ENCODE measurements around the gene PSME4.

Gene PSME4

DNA sequence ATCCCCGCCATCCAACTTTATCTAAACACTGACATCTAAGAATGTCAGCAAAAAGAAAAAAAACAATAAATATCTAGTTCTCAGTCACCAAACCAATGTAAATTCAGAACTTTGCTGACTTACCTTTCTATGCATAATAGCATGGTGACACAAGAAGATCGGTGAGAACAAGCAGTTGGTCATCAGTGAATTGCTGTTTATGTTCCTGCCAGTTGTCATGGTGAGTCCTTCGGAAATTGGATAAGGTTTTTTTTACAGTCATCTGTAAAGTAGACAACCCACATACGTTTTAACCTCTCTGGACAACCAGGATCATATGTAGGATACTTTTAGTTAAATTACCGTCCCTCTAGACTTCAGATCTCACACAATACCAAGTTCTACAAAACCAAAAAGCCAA lies 104.8 kb downstream of the PSME4 start:
- CTCF ChIA-PET, result no interaction called here
- TF ChIP-seq TARDBP (IDR thresholded peaks at IDR 0.05) (no peak), ZNF384 (IDR thresholded peaks at IDR 0.05) (no peak), PKNOX1 (IDR thresholded peaks at IDR 0.05) (no peak), BHLHE40 (IDR thresholded peaks at IDR 0.05; ENCODE audit: borderline replicate concordance) (no peak), FOXM1 (IDR thresholded peaks at IDR 0.05; ENCODE audit: borderline replicate concordance) (no peak), SP1 (IDR thresholded peaks at IDR 0.05) (no peak), LEF1 (IDR thresholded peaks at IDR 0.05; ENCODE audit: borderline replicate concordance) (no peak), FOXA1 (IDR thresholded peaks at IDR 0.05) (no peak), CTBP1 (IDR thresholded peaks at IDR 0.05; ENCODE audit: borderline replicate concordance) (no peak), ELF4 (IDR thresholded peaks at IDR 0.05) (no peak), ARNT (IDR thresholded peaks at IDR 0.05) (no peak)

DNA sequence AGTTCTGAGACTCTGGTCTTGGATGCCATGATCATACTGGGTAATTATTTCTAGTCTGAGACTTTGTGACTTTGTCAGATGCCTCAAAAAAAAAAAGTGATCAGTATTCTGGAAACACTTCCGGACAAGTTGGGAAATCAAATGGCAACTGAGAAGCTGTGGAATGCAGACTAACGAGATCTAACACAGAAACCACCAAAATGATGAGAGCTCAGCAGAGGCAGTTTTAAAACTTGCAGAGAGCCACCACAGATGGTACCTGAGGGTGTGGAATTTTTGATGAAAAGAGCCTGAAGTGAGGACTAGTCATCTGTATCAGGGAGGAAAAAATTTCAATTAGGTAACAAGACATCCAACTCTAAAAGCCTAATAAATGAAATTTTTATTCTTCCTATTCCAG lies 105.5 kb downstream of the PSME4 start:
- DNase-seq (ENCODE audit: extremely low spot score), result no peak
- TF ChIP-seq HDGF (IDR thresholded peaks at IDR 0.05; ENCODE audit: borderline replicate concordance), result no peak
- TF ChIP-seq BHLHE40 (IDR thresholded peaks at IDR 0.05; ENCODE audit: borderline replicate concordance), result no peak
- no peak for TF ChIP-seq SUZ12 (IDR thresholded peaks at IDR 0.05)
- TF ChIP-seq ELF4 (IDR thresholded peaks at IDR 0.05), result no peak
- TF ChIP-seq FOXA1 (IDR thresholded peaks at IDR 0.05), result no peak
- TF ChIP-seq ZNF384 (IDR thresholded peaks at IDR 0.05), result no peak
- TF ChIP-seq LEF1 (IDR thresholded peaks at IDR 0.05; ENCODE audit: borderline replicate concordance), result no peak
- TF ChIP-seq L3MBTL2 (conservative IDR thresholded peaks at IDR 0.05), result no peak
- TF ChIP-seq FOXK2 (IDR thresholded peaks at IDR 0.05), result no peak
- TF ChIP-seq NFRKB (IDR thresholded peaks at IDR 0.05), result no peak
- TF ChIP-seq FOXM1 (IDR thresholded peaks at IDR 0.05; ENCODE audit: borderline replicate concordance), result no peak
- TF ChIP-seq SP1 (IDR thresholded peaks at IDR 0.05), result no peak
- no peak for TF ChIP-seq TARDBP (IDR thresholded peaks at IDR 0.05)
- no peak for TF ChIP-seq PKNOX1 (IDR thresholded peaks at IDR 0.05)
- no peak for TF ChIP-seq CTBP1 (IDR thresholded peaks at IDR 0.05; ENCODE audit: borderline replicate concordance)
- no peak for TF ChIP-seq ARNT (IDR thresholded peaks at IDR 0.05)
- POLR2A ChIA-PET, result no interaction called here
- CTCF ChIA-PET, result no interaction called here

More for the DNA sequence above, 104.8 kb downstream of the PSME4 start:
- no peak for DNase-seq (ENCODE audit: extremely low spot score)
- POLR2A ChIA-PET, result no interaction called here

- TF ChIP-seq L3MBTL2 (conservative IDR thresholded peaks at IDR 0.05) (no peak), ZNF384 (IDR thresholded peaks at IDR 0.05) (no peak), FOXK2 (IDR thresholded peaks at IDR 0.05) (no peak), BHLHE40 (IDR thresholded peaks at IDR 0.05; ENCODE audit: borderline replicate concordance) (no peak), PKNOX1 (IDR thresholded peaks at IDR 0.05) (no peak), SUZ12 (IDR thresholded peaks at IDR 0.05) (no peak)
- DNase-seq (ENCODE audit: extremely low spot score), result no peak
- ChIA-PET CTCF (no interaction called here), POLR2A (no interaction called here)
Measured at GRCh38 chr2:53863538-53864227, 107.1 kb downstream of the PSME4 start.

DNA sequence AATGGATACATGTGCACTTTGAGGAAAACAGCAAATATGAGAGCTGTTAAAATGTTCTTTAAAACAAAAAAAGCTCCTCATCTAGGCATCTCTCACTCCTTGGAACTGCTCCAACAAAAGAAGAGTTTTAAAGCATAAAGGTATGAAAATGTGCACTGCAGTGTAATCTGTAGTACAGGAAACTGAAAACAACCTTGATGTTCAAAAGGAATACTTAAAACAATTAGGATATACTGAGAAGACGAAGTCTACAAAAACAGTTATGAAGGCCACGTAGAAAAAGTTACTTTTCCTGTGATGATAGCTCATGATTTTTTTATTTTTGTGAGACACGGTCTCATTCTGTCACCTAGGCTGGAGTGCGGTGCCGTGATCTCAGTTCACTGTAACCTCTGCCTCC lies 109.0 kb downstream of the PSME4 start:
- POLR2A ChIA-PET, result interaction anchor here (0.8 kb wide), 1 partner anchor 75 kb away, joined by 3 read pairs; the partner anchor contains the start of genes ASB3 and ERLEC1
- CTCF ChIA-PET, result no interaction called here
- no peak for DNase-seq (ENCODE audit: extremely low spot score)
- TF ChIP-seq FOXM1 (IDR thresholded peaks at IDR 0.05; ENCODE audit: borderline replicate concordance), result no peak
- TF ChIP-seq L3MBTL2 (conservative IDR thresholded peaks at IDR 0.05), result no peak
- TF ChIP-seq ARNT (IDR thresholded peaks at IDR 0.05), result no peak
- no peak for TF ChIP-seq SUZ12 (IDR thresholded peaks at IDR 0.05)
- no peak for TF ChIP-seq FOXA1 (IDR thresholded peaks at IDR 0.05)
- TF ChIP-seq BHLHE40 (IDR thresholded peaks at IDR 0.05; ENCODE audit: borderline replicate concordance), result no peak
- TF ChIP-seq CTBP1 (IDR thresholded peaks at IDR 0.05; ENCODE audit: borderline replicate concordance), result no peak
- TF ChIP-seq LEF1 (IDR thresholded peaks at IDR 0.05; ENCODE audit: borderline replicate concordance), result no peak
- TF ChIP-seq NFRKB (IDR thresholded peaks at IDR 0.05), result no peak
- TF ChIP-seq PKNOX1 (IDR thresholded peaks at IDR 0.05), result no peak
- TF ChIP-seq HDGF (IDR thresholded peaks at IDR 0.05; ENCODE audit: borderline replicate concordance), result no peak
- TF ChIP-seq TARDBP (IDR thresholded peaks at IDR 0.05), result no peak
- TF ChIP-seq ZNF384 (IDR thresholded peaks at IDR 0.05), result no peak
- no peak for TF ChIP-seq ELF4 (IDR thresholded peaks at IDR 0.05)

DNA sequence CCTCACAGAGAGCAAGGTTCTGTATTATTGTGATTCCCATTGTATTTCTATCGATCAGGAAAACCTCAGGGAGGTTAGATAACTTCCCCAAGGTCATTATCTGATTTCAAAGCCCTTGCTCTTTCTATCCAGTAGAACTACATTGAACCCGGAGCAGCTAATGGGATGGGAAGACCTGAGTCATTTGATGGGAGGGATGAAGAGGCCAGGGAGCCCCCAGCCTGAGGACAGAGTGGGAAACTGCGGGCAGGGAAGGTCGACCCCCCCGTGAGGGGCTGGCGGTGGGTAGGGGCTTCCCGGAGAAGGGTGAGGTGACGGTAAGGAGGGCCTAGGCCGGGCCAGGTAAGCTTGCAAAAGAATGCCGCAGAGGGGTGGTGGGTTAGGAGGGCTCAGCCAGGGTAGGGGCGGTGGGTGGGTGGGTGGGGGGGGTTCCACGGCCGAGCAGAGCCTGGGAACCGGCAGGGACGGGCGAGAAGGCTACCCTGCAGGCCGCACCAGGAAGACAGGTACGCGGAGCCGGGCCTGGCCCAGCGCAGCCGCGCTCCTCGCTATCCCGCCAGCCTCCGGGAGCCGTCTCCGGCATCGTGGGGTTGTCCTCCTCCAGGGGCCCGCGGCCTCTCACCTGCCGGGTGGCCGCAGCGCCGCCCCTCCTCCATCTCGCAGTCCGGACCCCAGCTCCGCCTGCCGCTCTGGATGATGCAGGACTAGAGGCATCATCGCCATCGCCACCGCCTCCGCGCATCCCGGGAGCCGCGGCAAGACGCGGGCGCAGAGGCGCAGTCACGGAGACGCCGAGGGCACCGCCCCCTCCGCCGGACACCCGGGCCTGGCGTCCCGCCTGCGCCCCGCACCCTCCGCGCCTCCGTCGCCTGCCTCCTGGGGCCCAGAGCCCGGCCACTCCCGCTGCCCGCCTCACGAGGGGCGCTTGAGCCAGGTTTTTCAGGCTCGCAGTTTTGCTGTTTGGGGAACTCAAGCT lies 111.3 kb downstream of the PSME4 start, which contains the start of gene GPR75:
Gene GPR75, minus strand, starts transcription at position 762 of the 976 bp plus-strand sequence. CDS start 5,211 bp downstream, outside the sequence.
- ChIA-PET POLR2A (no interaction called here), CTCF (interaction anchor here (0.6 kb wide), 1 partner anchor 13 kb away, joined by 3 read pairs; no protein-coding TSS in a partner anchor)
- TF ChIP-seq FOXK2 (IDR thresholded peaks at IDR 0.05), result no peak
- no peak for TF ChIP-seq CTBP1 (IDR thresholded peaks at IDR 0.05; ENCODE audit: borderline replicate concordance)
- TF ChIP-seq BHLHE40 (IDR thresholded peaks at IDR 0.05; ENCODE audit: borderline replicate concordance), result no peak
- no peak for TF ChIP-seq SP1 (IDR thresholded peaks at IDR 0.05)
- TF ChIP-seq NFRKB (IDR thresholded peaks at IDR 0.05), result no peak
- DNase-seq (ENCODE audit: extremely low spot score), result no peak
